ENCODE data around the gene SYT2.
A peak's percentile ranks its signal among the peaks of the same experiment; 100 is the strongest.

DNA sequence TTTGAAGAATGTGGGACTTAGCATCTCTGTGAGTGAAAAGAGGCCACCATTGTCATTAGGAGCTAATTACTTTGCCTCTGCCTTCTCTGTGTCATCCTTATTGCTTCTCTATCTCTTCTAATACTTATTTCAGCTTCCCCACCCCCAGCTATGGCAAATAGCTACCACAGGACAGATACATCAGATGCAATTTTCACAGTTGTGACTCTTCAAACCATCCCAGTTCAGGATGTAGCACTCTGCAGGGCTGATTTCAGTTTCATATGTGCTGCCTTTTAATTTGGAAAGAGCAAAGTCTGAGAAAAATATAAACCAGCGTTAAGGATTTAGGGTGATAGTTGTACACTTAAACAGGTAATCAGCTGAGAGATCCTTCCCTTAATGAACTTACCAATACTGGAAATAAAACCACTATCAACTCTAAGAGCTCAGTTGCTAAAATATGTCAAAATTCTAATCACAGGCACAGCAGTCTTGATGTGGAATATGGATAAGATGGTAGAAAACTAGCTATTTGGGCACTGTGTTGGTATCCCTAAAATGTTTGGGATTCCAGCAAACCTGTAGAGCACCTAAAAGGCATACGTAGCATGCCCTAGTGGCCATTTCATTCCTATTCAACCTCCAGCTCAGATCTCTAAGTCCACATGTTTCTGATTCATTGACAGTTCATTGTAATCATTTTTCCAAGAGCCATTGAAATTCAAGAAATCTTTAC, 148.4 kb downstream of the SYT2 start:
- TF ChIP-seq CTCF (IDR thresholded peaks at IDR 0.05) (peak in 1 of 3 experiments; percentile 30), EP300 (IDR thresholded peaks at IDR 0.05) (no peak)

Data from esophagus muscularis mucosa (tissue), 3 donors.